Skeletal muscle cell (primary cell): ENCODE data around the gene BACH2.
"Not testable (repeated sequence)": the region's sequence is repeated elsewhere in the genome, so short reads cannot be mapped to it uniquely, and the experiment has no call there.

Experiments
- DNase-seq: peaks from one replicate; pipeline ENCODE4 v3.0.0-alpha.2; 2010; ENCODE audit warnings: low read depth
- H3K4me3 ChIP-seq: 2 replicates; pipeline ENCODE4 v1.5.1; 2011; ENCODE audit warnings: low read depth, mild to moderate bottlenecking, control low read depth, low read length, moderate library complexity

The BACH2 gene

GRCh38 chr6:90220273-90220672 lies 76.4 kb downstream of the BACH2 start:
- DNase-seq = no peak
- no peak overlapping the region for H3K4me3 ChIP-seq

- DNase-seq = peak; percentile 73
- peak overlapping the region; percentile 28 for H3K4me3 ChIP-seq
Observed at GRCh38 chr6:90219209-90219985, 77.2 kb downstream of the BACH2 start.

GRCh38 chr6:90218959-90219208 lies 77.8 kb downstream of the BACH2 start:
- H3K4me3 ChIP-seq = peak overlapping the region; percentile 23
- DNase-seq = no peak

DNA sequence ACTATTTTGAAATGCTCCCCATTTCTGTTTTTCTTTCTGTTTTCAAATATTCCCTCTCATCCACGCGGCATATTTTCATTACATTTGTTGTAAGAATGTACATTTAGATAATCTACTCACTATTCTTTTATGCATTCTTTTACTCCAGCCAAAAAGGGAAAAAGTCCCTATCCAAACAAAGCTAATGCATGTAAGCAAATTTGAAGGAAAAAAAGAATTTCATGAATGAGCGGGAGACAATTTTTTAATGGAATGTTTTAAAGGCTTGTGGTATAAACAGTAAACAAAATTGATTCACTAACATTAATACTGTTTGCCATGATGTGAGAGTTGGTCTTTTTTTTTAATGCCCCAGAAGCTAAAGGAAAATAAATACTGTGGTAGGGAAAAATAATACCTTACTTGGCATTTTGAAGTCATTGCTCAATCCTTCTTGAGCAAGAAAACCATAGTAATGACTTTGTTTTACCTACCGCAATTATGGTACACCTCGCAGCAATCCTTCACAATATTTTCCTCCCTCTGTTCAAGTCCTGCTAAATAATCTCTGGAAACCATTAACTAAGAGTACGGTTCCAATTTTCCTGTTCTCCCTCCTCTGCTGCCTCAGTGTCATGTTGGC lies 79.0 kb downstream of the BACH2 start:
- no peak for DNase-seq
- peak overlapping the region; percentile 13 for H3K4me3 ChIP-seq

DNA sequence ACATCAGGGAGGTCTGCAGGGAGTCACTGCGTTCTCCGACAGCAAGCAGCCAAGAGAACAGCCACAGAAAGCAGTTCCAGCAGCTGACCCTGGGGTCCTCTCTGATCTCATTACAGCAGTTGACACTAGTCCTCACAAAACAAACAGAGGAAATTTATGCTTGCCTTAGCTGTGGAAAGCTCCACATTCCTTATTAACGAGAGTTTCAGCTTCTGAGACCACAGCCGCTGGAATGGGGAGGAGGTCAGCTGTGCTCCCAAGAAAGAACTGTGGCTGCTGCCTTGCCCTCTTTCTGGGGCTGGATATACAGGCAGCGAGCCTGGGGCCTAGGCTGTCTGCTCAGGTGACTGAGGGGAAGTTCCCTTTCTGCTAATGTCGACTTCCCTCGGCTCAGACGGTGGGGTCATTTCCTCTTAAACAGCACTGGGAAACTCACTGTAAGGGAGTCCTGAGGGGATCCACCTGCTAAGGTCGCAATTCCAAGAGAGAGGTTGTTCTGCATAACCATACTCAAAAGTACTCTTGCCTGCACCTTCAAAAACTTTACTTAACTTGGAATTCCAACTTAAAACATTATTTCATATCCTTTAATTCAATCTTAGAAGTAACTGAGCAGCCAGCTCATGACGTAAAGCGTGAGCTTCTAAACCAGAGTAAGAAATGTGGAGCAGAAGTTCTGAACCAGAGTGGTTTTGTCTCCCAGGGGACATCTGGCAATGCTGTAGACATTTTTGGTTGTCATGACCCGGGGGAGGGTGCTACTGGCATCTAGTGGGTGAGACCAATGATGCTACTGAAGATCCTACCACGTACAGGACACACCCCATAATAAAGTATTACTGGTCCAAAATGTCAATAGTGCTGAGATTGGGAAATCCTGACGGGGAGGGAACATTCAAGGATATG lies 80.3 kb downstream of the BACH2 start:
- DNase-seq = peak; percentile 56
- H3K4me3 ChIP-seq = no peak overlapping the region

GRCh38 chr6:90214966-90215365 lies 81.7 kb downstream of the BACH2 start:
- DNase-seq = no peak
- H3K4me3 ChIP-seq = no peak overlapping the region

- no peak for DNase-seq
Observed at GRCh38 chr6:90214461-90214860, 82.2 kb downstream of the BACH2 start.

DNA sequence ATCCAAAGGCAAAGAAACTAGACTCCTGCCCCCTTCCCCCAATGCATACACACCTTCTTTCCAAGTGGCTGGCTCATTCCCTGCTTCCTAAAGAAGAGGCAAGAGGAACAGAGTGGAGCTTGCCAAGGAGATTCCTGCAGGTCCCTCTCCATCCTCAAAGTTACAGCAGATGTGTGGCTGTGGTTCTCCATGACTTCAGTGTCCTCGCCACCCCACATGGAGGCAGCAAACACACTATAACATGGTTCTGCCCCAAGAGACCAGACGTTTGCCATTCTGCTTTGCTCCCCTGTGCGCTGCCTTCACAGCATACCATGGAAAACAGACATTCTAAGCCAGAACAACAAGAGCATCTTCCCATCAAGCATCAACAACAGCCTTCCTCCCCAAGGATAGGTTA lies 84.4 kb downstream of the BACH2 start:
- no peak for DNase-seq
- no peak overlapping the region for H3K4me3 ChIP-seq

More at GRCh38 chr6:90214461-90214860, 82.2 kb downstream of the BACH2 start:
- H3K4me3 ChIP-seq = no peak overlapping the region

DNA sequence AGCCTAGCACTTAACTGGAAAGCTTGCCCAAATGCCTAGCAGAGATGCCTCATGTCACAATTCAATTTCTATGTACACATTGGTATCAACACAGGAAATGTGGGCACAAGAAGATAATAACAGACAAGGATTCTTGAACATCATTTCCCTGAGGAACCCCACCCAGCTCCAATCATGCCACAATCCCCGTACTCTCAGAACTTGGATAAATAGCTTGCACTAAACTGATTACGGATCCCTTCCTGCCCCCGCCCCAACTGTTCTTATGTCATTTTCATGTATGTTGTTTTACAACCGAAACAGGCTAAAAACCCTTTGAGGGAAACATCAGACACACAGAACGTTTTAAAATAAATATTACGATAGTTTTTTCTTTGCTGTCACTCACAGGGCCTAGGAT lies 87.1 kb downstream of the BACH2 start:
- no peak overlapping the region for H3K4me3 ChIP-seq
- DNase-seq = no peak

GRCh38 chr6:90208690-90209089 lies 88.0 kb downstream of the BACH2 start:
- DNase-seq, H3K4me3 ChIP-seq: not testable (repeated sequence)

DNA sequence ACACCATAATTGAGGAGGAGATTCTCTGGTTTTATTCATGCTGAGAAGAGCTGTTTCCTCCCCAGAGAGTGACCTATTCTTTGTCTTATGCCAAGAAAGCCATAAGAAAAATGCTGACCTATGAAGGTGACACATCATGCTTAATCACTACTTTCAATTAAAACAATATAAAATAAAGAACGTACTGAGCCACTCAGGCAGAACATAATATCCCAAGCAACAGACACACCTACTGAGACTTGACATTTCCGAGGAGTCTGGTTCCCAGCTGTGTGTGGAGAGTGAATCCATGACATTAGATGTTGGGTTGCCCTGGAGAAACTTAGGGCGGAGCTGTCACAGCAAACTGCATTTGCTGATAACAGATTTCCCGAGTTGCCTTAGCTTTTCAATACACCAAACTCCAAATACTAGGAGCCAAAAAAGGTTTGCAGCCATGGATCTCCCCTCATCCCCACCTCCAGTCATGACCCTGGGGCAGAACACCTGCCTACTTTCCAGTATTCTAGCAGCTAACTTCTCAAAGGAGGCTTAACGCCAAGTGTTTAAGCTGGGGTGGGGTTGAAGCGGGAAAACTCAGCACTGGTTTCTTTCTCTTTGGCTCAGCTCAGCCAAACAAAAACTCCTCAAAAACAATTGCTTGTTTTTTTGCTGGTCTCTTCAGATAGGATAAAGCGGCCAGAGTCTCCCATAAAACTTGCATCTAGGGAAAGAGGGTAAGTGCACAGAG lies 92.2 kb downstream of the BACH2 start:
- DNase-seq = no peak
- no peak overlapping the region for H3K4me3 ChIP-seq

DNA sequence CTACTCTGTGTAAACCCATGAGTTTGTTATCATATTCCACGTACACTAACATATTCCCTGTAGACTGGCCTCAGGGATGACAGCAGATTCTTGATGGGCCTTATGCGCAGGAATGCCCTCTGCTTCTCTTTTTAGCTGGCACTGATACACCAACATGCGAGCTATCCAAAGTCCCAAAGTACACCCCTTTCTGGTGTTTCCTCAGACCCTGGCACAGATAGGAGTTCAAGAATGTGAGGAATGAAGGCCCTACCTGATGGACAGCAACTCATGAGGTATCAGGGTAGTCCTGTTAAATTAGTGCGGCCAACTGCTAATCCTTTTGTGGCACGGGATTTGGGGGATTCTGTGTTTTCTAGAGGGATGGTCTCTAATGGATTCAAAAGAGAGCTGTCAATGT lies 93.0 kb downstream of the BACH2 start:
- no peak overlapping the region for H3K4me3 ChIP-seq
- no peak for DNase-seq

- H3K4me3 ChIP-seq = no peak overlapping the region
- no peak for DNase-seq
Observed at GRCh38 chr6:90202156-90202555, 94.5 kb downstream of the BACH2 start.

DNA sequence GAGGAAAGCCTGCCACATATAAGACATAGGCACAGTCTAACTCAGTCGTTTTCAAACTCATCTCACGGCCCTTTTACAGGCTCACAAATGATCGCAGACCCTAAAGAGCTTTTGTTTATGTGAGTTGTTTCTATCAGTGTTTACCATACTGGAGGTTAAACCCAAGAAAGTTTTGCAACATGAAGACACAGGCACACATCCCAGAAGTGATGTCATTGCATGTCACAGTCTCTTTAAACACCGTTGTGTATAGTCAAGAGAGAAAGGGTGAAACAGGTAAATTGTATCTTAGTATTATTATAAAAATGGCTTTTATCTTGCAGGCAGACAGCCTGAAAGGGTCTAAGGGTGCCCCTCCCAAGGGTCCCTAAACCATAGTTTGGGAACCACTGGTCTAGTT lies 96.7 kb downstream of the BACH2 start:
- H3K4me3 ChIP-seq = no peak overlapping the region
- no peak for DNase-seq

DNA sequence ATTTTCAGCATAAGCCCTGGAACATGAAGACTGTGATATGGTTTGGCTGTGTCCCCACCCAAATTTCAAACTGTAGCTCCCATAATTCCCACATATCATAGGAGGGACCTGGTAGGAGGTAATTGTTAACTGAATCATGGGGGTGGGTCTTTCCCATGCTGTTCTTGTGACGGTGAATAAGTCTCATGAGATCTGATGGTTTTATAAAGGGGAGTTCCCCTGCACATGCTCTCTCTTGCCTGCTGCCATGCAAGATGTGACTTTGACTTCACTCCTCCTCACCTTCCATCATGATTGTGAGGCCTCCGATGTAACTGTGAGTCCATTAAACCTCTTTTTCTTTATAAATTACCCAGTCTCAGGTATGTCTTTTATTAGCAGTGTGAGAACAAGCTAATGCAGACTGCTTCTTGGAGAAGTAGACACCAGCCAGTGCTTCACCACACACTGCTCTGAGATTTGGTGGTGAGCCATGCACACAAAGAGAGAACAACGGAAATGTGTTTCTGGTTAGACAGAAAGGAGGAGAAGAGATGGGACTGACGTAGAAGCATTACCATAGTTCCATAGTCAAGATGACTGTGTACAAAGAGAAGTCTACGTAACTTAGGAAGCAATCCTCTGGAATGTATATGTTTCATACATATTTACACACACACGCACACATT lies 97.8 kb downstream of the BACH2 start:
- DNase-seq = no peak

GRCh38 chr6:90197854-90198496 lies 98.7 kb downstream of the BACH2 start:
- no peak for DNase-seq
- H3K4me3 ChIP-seq = no peak overlapping the region

More for the DNA sequence above, 97.8 kb downstream of the BACH2 start:
- H3K4me3 ChIP-seq = no peak overlapping the region

DNA sequence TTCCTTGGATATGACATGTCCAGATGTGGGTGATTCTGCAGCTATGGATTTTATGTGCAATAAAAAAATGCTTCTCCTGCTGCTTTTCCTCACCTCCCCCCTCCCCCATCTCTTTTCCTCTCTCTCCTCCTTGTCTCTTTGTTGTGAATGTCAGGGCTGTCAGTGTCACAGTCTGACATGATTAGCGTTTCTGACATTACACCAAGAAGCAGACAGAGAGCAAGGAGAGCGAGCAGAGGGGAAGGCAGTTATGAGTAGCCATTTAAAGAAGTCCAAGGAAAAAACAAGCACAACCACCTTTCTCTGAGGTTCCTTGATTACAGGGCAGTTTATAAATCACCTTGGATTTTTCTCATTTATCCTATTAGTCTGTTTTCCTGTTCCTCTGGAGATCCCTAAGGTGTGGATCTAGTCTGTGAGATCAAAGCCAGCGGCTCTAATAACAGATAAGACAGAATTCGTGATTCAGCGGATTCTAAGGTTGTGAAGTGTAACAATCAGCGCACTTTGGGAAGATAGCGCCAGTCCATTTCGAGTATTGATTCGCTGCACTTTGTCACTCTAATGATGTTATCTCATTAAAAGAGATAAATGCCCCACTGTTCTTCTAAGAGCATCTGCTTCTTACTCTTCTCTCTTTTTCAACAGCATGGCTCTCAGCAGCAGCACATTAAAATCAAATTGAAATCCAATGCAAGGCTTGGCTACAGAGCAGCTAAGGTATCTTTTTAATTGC lies 101.4 kb downstream of the BACH2 start:
- DNase-seq = no peak
- no peak overlapping the region for H3K4me3 ChIP-seq

DNA sequence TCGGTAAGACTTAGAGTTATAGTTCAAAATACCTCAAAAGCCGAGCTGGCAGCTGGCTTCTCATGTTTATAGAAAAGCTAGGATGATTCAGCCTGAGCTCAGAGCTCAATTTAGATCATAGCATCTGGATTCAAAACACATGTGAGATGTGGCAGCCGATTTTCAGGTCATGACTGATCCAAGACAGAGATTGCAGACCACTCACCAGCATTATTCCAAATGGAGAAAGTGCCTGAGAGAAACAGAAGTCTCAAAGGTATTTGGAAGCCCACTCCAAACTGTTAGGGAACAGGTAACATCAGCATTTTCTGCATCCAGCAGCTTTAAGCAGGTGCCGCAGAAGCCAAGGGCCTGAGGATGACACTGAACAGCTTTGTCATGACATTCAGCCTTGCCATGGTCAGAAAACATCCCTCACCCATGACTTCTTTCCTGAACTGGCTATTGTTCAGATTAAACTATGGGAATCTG lies 102.2 kb downstream of the BACH2 start:
- DNase-seq = peak; percentile 41
- no peak overlapping the region for H3K4me3 ChIP-seq
